HG03439 (cell line): ENCODE measurements around the gene CLSTN2.

Experiments used
- ATAC-seq: cut with Tn5 transposase; IDR thresholded peaks from one replicate; pipeline ENCODE4 v1.9.1; 2021; ENCODE audit warnings: mild to moderate bottlenecking, moderate library complexity; ENCODE audit not compliant: unreplicated experiment

Gene CLSTN2

DNA sequence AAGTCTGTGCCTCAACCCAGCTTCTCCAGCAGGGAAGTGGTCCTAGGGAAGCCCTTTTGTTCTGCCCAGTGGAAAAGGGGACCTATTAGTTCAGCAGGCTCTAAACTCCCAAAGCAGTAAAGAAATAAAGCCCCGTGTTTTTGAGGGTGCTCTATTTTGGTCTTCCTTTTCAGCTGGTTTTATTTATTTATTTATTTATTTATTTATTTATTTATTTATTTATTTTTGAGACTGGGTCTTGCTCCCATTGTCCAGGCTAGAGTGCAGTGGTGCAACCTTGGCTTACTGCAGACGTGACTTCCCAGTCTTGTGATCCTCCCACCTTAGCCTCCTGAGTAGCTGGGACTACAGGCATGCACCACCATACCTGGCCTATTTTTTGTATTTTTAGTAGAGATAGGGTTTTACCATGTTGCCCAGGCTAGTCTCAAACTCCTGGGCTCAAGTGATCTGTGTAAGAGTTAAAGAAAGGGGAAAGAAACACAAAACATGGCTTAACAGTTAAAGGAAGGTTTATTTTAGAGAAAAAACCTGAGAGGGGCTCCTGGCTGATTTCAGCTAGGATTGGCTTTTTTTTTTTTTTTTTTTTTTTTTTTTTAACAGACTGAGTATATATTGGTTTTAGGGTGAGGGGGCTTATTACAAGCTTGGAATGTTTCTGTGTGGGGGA lies 154.6 kb downstream of the CLSTN2 start:
- no peak for ATAC-seq

DNA sequence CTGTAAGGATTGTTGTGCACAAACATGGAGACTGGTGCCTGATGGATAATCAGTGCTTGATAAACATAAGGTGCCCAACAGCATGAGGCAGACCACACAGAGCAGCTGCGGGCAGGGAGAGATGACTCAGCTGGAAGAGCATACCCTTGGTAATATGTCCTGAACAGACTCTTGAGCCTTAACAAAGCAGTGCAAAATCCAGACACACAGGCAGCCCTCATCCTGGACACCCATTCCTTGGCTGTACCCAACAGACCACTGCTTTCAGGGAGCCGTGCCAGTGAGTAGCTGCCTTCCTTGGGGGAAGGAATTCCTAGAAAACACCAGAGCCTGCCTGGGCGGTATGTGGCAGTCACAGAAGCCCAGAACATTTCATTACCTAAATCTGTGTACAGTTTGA lies 156.2 kb downstream of the CLSTN2 start:
- ATAC-seq, result no peak

- ATAC-seq, result no peak
Measured at GRCh38 chr3:140092848-140093536, 158.0 kb downstream of the CLSTN2 start.

GRCh38 chr3:140093742-140094141 lies 158.8 kb downstream of the CLSTN2 start:
- no peak for ATAC-seq

- no peak for ATAC-seq
Measured at GRCh38 chr3:140094487-140094886, 159.5 kb downstream of the CLSTN2 start.

DNA sequence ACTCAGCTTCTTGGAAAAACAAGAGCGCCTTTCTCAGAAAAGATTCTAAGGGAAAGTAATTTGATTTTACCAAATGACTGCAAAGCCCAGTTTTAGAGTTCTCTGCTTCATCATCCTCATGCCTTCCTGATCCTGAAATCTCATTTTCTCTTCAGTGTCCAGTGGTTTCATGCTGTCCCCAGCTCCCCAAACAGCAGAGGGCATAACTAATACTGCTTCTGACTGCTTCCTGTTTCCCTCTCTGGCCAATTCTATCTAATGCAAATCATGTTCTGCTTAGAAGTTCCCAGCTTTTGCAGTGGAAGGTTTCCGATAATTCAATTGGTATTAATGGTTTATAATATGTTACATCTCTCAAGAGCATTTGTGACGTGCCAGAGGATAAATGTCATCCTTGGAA lies 161.1 kb downstream of the CLSTN2 start:
- no peak for ATAC-seq

DNA sequence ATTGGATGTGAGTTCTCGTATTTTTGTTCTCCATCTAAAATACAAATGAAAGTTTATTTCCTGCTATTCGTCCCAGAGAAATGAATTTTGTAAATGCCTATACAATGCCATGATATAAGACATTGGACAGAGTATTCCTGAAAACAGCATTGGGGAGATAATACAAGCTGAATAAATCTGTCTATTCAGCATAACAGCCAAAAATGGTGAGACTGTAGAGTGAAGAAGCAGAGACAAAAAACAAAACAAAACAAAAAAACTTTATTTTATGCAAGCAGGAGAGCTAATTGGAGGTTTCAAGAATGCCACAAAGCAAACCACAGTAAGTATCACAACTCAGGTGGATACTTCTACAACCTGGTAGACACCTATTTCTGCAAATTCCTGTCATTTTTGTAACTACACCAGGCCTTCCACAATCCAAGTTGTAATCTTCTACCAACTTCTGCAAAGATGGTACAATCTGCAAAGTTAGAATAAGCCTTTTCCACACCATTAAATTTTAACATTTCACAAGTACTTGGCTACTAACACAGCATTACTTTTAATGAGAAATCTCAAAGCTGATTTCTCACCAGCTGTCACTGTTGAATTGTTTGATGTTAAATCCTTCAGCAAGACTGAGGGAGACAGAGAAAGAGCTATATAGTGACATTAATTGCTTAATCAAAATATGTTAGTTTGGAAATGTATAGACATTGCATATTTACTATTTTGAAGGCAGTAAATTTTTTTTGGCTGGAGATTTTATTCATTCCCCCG lies 163.1 kb downstream of the CLSTN2 start:
- no peak for ATAC-seq

DNA sequence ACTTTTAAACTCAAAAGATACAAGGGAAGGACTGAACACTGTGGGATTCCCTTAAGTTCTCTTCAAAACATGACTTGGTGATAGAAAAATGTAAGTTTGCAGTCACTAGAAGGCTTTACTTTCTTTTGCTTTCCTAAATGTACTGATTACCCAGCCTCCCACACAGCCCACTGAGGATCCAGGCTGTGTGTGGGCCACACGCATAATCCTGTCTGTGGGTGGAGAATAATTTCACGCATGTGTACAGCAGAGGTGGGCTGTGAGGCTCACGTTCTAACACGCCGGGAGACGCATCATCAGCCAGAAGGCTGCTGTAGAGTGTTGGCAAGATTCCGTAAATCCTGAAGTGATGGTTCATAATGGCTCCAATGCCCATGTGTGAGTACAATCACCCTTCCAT lies 165.5 kb downstream of the CLSTN2 start:
- no peak for ATAC-seq

GRCh38 chr3:140103166-140103565 lies 168.2 kb downstream of the CLSTN2 start:
- ATAC-seq, result no peak

GRCh38 chr3:140103986-140104645 lies 169.1 kb downstream of the CLSTN2 start:
- ATAC-seq, result no peak

DNA sequence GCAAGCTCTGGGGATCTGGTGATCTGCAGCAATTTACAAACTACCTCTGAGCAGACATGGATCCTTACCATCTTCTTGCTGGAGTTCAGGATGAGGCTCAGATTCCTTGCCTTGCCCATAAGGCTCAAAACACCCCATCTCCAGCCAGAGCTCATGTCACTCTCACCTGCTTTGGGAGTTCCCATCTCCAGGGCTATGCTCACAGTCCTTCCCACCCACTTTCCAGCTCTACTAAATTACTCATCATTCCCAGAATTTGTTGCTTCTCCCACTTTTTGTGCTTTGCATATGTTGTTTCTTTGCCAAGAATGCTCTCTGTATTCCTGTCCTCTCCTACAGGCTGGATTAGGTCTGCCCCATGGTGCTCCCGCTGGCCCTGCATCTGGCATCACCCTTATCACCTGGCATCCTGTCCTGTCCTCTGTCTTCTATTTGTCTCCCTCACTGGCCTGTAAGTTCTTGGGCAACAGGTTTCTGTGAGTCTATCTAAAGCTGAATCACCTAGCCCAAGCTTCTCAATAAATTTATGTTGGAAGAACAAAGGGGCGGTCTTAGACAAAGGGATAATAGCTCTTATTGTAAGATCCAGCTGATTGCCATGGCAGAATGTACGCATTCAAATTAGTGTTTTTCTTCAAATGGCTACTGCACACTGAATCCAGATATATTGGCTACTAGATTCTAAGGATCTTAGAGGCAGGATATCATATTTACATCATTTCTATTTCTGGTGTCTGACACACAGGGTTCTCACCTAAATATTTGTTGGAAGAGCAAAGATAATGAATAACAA lies 179.2 kb downstream of the CLSTN2 start:
- ATAC-seq, result no peak

DNA sequence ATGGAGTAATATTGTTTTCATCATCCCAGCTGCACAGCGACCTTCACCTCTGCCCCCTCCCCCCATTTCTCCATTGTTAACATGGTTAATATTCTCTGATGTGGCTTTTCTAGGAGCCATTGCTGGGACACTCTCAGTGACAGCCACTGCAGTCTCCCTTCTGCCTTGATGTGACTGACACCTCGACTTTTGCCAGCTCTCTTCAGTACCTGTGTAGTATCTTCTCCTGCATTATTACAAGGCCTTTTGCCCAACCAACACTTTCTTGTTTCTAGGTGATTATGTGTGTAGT lies 179.8 kb downstream of the CLSTN2 start:
- ATAC-seq, result no peak

DNA sequence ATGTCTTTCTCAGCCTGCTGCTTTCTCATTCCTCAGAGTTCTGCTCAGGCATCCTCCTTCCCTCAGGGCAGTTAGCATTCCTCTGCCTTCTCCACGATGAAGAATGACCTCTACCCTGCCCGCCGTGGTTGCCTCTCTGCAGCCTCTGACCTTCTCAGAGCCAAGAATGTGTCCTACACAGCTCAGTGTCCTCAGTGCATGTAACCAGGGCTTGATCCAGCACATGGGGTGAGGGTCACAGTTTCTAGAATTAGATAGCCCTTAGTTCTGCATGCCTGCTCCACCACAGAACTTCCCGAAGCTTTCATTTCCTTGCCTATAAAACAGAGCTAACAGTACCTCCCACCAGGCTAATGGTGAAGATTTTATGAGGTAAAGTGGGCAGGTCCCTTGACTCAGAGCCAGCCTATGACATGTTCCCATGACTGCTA lies 182.1 kb downstream of the CLSTN2 start:
- no peak for ATAC-seq

DNA sequence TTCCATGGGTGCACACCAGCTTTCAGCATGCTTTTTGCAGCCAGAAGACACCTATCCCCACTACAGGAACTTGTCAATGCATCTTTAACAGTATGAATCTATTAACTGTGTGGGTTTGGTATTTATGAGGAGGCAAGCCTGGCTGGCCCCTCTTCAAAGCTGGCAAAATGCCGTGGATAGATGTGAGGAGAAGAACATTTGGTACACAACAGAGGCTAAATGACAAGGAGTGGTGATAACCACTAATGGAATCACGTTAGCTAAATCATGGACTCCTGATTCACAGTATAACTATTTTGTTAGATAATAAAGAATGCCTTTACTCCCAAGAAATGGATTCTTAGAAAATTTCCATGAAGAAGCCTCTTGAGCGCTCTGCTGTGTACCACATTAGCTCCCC lies 187.2 kb downstream of the CLSTN2 start:
- ATAC-seq, result no peak

DNA sequence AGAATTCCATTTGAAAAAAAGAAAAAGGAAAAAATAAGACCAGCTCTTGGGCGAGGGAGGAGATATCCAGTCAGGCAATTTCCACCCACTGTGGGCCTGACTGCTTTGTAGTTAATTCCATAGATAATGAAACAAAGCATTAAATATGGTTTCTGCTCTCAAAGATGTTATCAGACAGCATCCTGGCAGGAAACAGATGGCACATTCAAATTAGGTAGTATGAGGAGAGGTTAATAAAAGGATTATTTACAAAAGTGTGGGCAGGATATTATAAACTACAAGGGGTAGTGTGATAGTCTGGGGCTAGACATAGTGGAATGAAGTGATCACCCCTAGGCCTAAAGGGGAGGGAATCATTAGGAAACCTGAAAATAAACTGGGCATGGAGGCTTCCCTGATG lies 193.2 kb downstream of the CLSTN2 start:
- no peak for ATAC-seq

DNA sequence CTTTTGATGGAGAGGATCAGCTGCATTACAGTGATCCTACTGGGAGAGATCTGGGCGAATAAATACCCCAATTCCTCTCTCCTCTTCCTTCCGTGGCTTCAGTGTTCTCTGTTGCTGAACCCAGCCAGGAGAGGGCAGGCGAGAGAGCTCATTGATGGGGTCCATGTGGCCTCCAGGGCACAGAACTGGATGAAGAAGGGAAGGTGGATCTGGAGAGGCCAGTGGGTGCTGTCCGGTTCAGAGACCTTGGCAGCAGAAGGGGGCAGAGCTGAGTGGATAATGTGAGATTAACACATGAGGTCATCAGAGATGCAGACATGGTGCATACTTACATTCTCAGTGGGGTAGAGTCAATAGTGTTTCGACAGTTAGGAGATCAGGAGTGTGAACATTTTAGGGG lies 193.6 kb downstream of the CLSTN2 start:
- no peak for ATAC-seq

DNA sequence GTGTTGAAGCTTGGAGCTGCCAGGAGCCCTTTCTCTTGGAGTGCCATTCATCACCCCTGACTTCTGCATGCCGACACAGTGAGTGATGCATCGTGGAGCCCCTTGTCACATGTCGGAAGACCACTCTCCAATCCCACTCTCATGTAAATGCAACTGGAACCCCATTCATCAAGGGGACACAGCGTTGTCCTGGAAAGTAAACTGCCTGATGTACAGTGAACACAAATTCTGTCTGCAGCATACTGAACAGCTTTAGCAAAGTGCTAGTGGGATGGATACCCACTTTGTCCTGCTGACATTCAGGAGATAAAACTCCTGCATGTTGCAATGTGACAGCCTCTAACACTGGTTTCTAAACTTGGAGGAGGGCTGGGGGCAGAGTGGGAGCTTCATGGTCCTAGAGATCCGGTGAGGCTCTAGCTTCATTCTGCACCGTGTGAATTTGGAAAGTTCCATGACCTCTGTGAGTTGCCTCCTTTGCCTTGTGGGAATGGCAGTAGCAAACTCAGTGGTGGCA lies 194.8 kb downstream of the CLSTN2 start:
- ATAC-seq, result no peak

GRCh38 chr3:140131895-140132294 lies 196.9 kb downstream of the CLSTN2 start:
- ATAC-seq, result no peak

GRCh38 chr3:140134231-140134965 lies 199.4 kb downstream of the CLSTN2 start:
- no peak for ATAC-seq

GRCh38 chr3:140135461-140135860 lies 200.5 kb downstream of the CLSTN2 start:
- ATAC-seq, result no peak
